DOHH2 (cell line): Measurements from ENCODE around the gene KCTD12.

Experiments
- H3F3A ChIP-seq: fragments of 200-600 bp; sonication (generic), shearing (Covaris generic); 2 replicates; pipeline ENCODE4 v1.6.0; 2016; ENCODE audit warnings: antibody characterized with exemption, mild to moderate bottlenecking; ENCODE audit not compliant: control insufficient read depth, insufficient read depth
- H3K27ac ChIP-seq: fragments of 200-600 bp; sonication (generic); 2 replicates; pipeline ENCODE4 v1.5.1; 2014; ENCODE audit warnings: low read depth, mild to moderate bottlenecking, low read length, moderate library complexity
- H3K27me3 ChIP-seq: fragments of 200-600 bp; sonication (generic); 2 replicates; pipeline ENCODE4 v1.6.1; 2014; ENCODE audit warnings: mild to moderate bottlenecking, low read length, mixed read lengths; ENCODE audit not compliant: control insufficient read depth
- H3K36me3 ChIP-seq: fragments of 200-600 bp; sonication (generic); 2 replicates; pipeline ENCODE4 v1.6.1; 2014; ENCODE audit warnings: mild to moderate bottlenecking, low read length, moderate library complexity, mixed read lengths; ENCODE audit not compliant: control insufficient read depth
- H3K4me1 ChIP-seq: fragments of 200-600 bp; sonication (generic); 2 replicates; pipeline ENCODE4 v1.6.1; 2014; ENCODE audit warnings: mild to moderate bottlenecking, low read length, mixed read lengths; ENCODE audit not compliant: control insufficient read depth
- H3K4me2 ChIP-seq: fragments of 200-600 bp; sonication (generic); 2 replicates; pipeline ENCODE4 v1.6.0; 2014; ENCODE audit warnings: mild to moderate bottlenecking, low read length, moderate library complexity
- H3K4me3 ChIP-seq: fragments of 200-600 bp; sonication (generic); 2 replicates; pipeline ENCODE4 v1.5.1; 2014; ENCODE audit warnings: mild to moderate bottlenecking, low read length, mixed read lengths
- H3K79me2 ChIP-seq: fragments of 200-600 bp; sonication (generic); 2 replicates; pipeline ENCODE4 v1.6.1; 2014; ENCODE audit warnings: mild to moderate bottlenecking, low read length, mixed read lengths; ENCODE audit not compliant: control insufficient read depth
- H3K9me2 ChIP-seq: fragments of 200-600 bp; sonication (generic); replicated peaks from 2 replicates; pipeline ENCODE4 v1.6.1; 2014; ENCODE audit warnings: mild to moderate bottlenecking, low read length, mixed read lengths; ENCODE audit not compliant: control insufficient read depth
- H3K9me3 ChIP-seq: fragments of 200-600 bp; sonication (generic); 2 replicates; pipeline ENCODE4 v1.6.1; 2014; ENCODE audit warnings: antibody characterized with exemption, low read length, mixed read lengths; ENCODE audit not compliant: control insufficient read depth, insufficient read depth
- H4K20me1 ChIP-seq: fragments of 200-600 bp; sonication (generic); 2 replicates; pipeline ENCODE4 v1.6.0; 2014; ENCODE audit warnings: low read depth, mild to moderate bottlenecking, antibody characterized with exemption, low read length, moderate library complexity; ENCODE audit not compliant: control insufficient read depth, insufficient read depth
- EZH2phosphoT487 ChIP-seq: fragments of 200-600 bp; sonication (generic); IDR thresholded peaks from 2 replicates; pipeline ENCODE4 v1.6.1; 2017; ENCODE audit warnings: borderline replicate concordance, mild to moderate bottlenecking, antibody characterized with exemption, low read length, moderate library complexity, mixed read lengths
- TF ChIP-seq, protein P1 (sequence below): fragments of 200-600 bp; sonication (generic); IDR thresholded peaks from one replicate; pipeline ENCODE4 v1.5.1; 2014; ENCODE audit warnings: antibody characterized with exemption, mild to moderate bottlenecking, low read depth, low read length; ENCODE audit not compliant: poor library complexity, severe bottlenecking

Gene KCTD12

DNA sequence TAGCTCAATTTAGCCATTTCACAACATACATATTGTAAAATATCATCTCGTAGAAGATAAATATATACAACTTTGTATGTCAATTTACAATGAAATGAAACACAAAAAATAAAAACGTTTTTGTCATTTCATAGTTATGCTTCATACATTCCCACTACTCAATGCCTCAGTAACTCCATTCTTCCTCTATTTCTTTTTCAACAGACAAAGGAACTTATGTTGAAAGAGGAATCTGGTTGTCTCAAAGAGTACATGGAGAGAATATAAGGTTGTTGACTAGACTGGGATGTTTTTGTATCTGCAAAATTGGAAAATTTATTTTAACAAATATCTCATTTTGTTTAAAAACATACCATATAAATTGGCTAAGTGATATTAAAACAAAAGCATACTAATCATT lies 12.8 kb downstream of the KCTD12 start:
- no peak overlapping the region for H3K4me3 ChIP-seq
- H3K27me3 ChIP-seq, result peaks cover 11% of the 10 kb centered on the region
- no peaks in the 10 kb centered on the region for H3K9me2 ChIP-seq
- TF ChIP-seq, protein P1, sequence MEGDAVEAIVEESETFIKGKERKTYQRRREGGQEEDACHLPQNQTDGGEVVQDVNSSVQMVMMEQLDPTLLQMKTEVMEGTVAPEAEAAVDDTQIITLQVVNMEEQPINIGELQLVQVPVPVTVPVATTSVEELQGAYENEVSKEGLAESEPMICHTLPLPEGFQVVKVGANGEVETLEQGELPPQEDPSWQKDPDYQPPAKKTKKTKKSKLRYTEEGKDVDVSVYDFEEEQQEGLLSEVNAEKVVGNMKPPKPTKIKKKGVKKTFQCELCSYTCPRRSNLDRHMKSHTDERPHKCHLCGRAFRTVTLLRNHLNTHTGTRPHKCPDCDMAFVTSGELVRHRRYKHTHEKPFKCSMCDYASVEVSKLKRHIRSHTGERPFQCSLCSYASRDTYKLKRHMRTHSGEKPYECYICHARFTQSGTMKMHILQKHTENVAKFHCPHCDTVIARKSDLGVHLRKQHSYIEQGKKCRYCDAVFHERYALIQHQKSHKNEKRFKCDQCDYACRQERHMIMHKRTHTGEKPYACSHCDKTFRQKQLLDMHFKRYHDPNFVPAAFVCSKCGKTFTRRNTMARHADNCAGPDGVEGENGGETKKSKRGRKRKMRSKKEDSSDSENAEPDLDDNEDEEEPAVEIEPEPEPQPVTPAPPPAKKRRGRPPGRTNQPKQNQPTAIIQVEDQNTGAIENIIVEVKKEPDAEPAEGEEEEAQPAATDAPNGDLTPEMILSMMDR, result no peak
- no peak for TF ChIP-seq EZH2phosphoT487
- no peaks in the 10 kb centered on the region for H3K9me3 ChIP-seq
- H4K20me1 ChIP-seq, result no peaks in the 10 kb centered on the region
- no peaks in the 10 kb centered on the region for H3K4me1 ChIP-seq
- no peaks in the 10 kb centered on the region for H3F3A ChIP-seq
- H3K36me3 ChIP-seq, result no peaks in the 10 kb centered on the region
- H3K4me2 ChIP-seq, result no peak overlapping the region
- H3K27ac ChIP-seq, result no peak overlapping the region
- H3K79me2 ChIP-seq, result no peaks in the 10 kb centered on the region

DNA sequence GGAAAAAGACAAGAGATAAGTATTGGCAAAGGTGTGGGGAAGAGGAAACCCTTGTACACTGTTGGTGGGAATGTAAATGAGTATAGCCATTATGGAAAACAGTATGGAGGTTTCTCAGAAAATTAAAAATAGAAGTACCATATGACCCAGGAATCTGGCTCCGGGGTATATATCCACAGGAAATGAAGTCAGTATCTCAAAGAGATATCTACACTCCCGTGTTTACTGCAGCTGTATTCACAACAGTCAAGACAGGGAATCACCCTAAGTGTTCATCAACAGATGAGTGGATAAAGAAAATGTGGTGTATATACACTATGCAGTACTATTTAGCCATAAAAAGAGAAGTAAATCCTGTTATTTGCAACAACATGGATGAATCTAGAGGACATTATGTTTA lies 13.5 kb downstream of the KCTD12 start:
- Histone ChIP-seq H3K27me3 (peaks cover 11% of the 10 kb centered on the region), H3K9me2 (no peaks in the 10 kb centered on the region), H3K4me2 (no peak overlapping the region), H4K20me1 (no peaks in the 10 kb centered on the region), H3K79me2 (no peaks in the 10 kb centered on the region), H3F3A (no peaks in the 10 kb centered on the region), H3K4me3 (no peak overlapping the region), H3K4me1 (no peaks in the 10 kb centered on the region), H3K9me3 (no peaks in the 10 kb centered on the region), H3K36me3 (no peaks in the 10 kb centered on the region), H3K27ac (no peak overlapping the region)
- TF ChIP-seq EZH2phosphoT487, result no peak
- TF ChIP-seq, protein P1, result no peak

- no peaks in the 10 kb centered on the region for H4K20me1 ChIP-seq
- no peak overlapping the region for H3K4me3 ChIP-seq
- no peaks in the 10 kb centered on the region for H3K36me3 ChIP-seq
- H3K27me3 ChIP-seq, result peaks cover 13% of the 10 kb centered on the region
- H3K4me1 ChIP-seq, result no peaks in the 10 kb centered on the region
- H3K9me2 ChIP-seq, result no peaks in the 10 kb centered on the region
- no peak for TF ChIP-seq EZH2phosphoT487
- H3K4me2 ChIP-seq, result no peak overlapping the region
- H3F3A ChIP-seq, result no peaks in the 10 kb centered on the region
- H3K27ac ChIP-seq, result no peak overlapping the region
- H3K79me2 ChIP-seq, result no peaks in the 10 kb centered on the region
- H3K9me3 ChIP-seq, result no peaks in the 10 kb centered on the region
Observed at GRCh38 chr13:76871432-76871831, 14.8 kb downstream of the KCTD12 start.

- H3K79me2 ChIP-seq, result no peaks in the 10 kb centered on the region
- H3K9me3 ChIP-seq, result no peaks in the 10 kb centered on the region
- no peak overlapping the region for H3K4me3 ChIP-seq
- H4K20me1 ChIP-seq, result no peaks in the 10 kb centered on the region
- H3K27me3 ChIP-seq, result peaks cover 6% of the 10 kb centered on the region; the same call in 1 of the 2 replicates
- H3K36me3 ChIP-seq, result no peaks in the 10 kb centered on the region
- no peaks in the 10 kb centered on the region for H3F3A ChIP-seq
- no peak for TF ChIP-seq EZH2phosphoT487
- TF ChIP-seq, protein P1, result no peak
- H3K27ac ChIP-seq, result no peak overlapping the region
- no peaks in the 10 kb centered on the region for H3K9me2 ChIP-seq
- H3K4me2 ChIP-seq, result no peak overlapping the region
- H3K4me1 ChIP-seq, result no peaks in the 10 kb centered on the region
Observed at GRCh38 chr13:76868371-76868770, 17.8 kb downstream of the KCTD12 start.
